Body of pancreas (tissue), 4 donors: ENCODE measurements around the gene YIPF4.

Source experiments
- POLR2A ChIP-seq, 3 donors: fragments of 450-650 bp; IDR thresholded peaks; one replicate each; pipeline ENCODE4 v1.6.1; 2016; ENCODE audit warnings: antibody characterized with exemption in 3 of 3, mild to moderate bottlenecking in 2 of 3
- TF ChIP-seq, protein P1 (sequence below), 7 experiments: fragments of 450-650 bp in 4 of 7; fragments of 200-600 bp in 3 of 7; sonication (generic) in 3 of 7; IDR thresholded peaks; one replicate each; pipeline ENCODE4 v1.5.1; 2016 to 2019; ENCODE audit warnings: antibody characterized with exemption in 7 of 7

DNA sequence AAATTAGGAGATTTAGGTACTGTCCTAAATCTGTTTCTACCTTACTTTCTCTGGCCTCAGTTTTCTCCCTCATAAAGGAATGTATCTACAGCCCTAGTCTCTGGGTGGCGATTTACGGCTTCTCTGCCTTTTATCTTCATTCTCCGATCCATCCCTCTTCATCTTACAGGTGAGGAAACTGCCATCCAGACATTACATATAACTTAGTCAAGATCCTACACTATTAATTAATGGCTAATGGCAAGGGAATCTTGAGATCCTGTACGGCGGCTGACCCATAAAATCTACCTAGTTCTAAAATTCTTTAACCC lies 386 bp upstream of the YIPF4 start:
- TF ChIP-seq, protein P1, sequence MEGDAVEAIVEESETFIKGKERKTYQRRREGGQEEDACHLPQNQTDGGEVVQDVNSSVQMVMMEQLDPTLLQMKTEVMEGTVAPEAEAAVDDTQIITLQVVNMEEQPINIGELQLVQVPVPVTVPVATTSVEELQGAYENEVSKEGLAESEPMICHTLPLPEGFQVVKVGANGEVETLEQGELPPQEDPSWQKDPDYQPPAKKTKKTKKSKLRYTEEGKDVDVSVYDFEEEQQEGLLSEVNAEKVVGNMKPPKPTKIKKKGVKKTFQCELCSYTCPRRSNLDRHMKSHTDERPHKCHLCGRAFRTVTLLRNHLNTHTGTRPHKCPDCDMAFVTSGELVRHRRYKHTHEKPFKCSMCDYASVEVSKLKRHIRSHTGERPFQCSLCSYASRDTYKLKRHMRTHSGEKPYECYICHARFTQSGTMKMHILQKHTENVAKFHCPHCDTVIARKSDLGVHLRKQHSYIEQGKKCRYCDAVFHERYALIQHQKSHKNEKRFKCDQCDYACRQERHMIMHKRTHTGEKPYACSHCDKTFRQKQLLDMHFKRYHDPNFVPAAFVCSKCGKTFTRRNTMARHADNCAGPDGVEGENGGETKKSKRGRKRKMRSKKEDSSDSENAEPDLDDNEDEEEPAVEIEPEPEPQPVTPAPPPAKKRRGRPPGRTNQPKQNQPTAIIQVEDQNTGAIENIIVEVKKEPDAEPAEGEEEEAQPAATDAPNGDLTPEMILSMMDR (IDR thresholded peaks at IDR 0.05), result no peak
- no peak for TF ChIP-seq POLR2A (IDR thresholded peaks at IDR 0.05)
